Esophagus squamous epithelium (tissue), 5 donors: ENCODE data around the gene SIRPG. TPM values are rescaled to one million over a fixed set of nuclear protein-coding genes. Genes with fewer than 3 reads are reported as not detected.

Experiments used
- DNase-seq: peaks from one replicate; lab custom pipeline; 2025; lab: John Stamatoyannopoulos, UW
- H3K27ac ChIP-seq, 4 donors: fragments of 200-600 bp; sonication (generic); one replicate each; pipeline ENCODE4 v1.5.1; 2016 to 2019; ENCODE audit warnings: mild to moderate bottlenecking in 1 of 4
- H3K27me3 ChIP-seq, 4 donors: fragments of 200-600 bp; sonication (generic); 1 replicate in 3 of 4; 2 replicates in 1 of 4; pipeline versions ENCODE4 v1.5.1 to v1.6.0; 2017 to 2021; ENCODE audit warnings: antibody characterized with exemption in 1 of 4
- H3K36me3 ChIP-seq, 3 donors: fragments of 200-600 bp; sonication (generic); one replicate each; pipeline ENCODE4 v1.5.1; 2016 to 2019
- H3K4me1 ChIP-seq, 3 donors: fragments of 200-600 bp; sonication (generic); one replicate each; pipeline ENCODE4 v1.5.1; 2017 to 2019
- H3K4me3 ChIP-seq, 4 donors: fragments of 200-600 bp; sonication (generic); 1 replicate in 3 of 4; 2 replicates in 1 of 4; pipeline ENCODE4 v1.5.1; 2016 to 2019; ENCODE audit warnings: mild to moderate bottlenecking in 2 of 4, moderate library complexity in 1 of 4
- H3K9me3 ChIP-seq, 3 donors: fragments of 200-600 bp; sonication (generic); one replicate each; pipeline ENCODE4 v1.5.1; 2016 to 2019
- POLR2A ChIP-seq, 4 donors: fragments of 450-650 bp; IDR thresholded peaks; one replicate each; pipeline ENCODE4 v1.6.1; 2017; ENCODE audit warnings: antibody characterized with exemption in 4 of 4, mild to moderate bottlenecking in 4 of 4, moderate library complexity in 3 of 4
- WGBS, 2 donors: methylation state at CpG; one replicate each; pipeline ENCODE4 v1.1.5; 2018; 5-methylcytosine and 5-hydroxymethylcytosine counted together
- intact Hi-C: fragments of 100-400 bp; cut with DNase I; formaldehyde crosslinking; loops from one replicate; pipeline ENCODE4 v1.15.0; 2022
- total RNA-seq, 4 donors: library from RNA; depleted of rRNA; stranded (reverse); fragments of >200 nt; gene quantifications; one replicate each; pipeline ENCODE4 v1.1.0, GENCODE V29; 2016
- TF ChIP-seq, protein P1 (sequence below), 6 experiments: fragments of 450-650 bp in 4 of 6; fragments of 200-600 bp in 2 of 6; sonication (generic) in 2 of 6; IDR thresholded peaks; one replicate each; pipeline ENCODE4 v1.5.1; 2016 to 2019; ENCODE audit warnings: antibody characterized with exemption in 6 of 6, mild to moderate bottlenecking in 4 of 6, moderate library complexity in 4 of 6
- donor health status: DM: yes; HTN: yes; CAD: no.

SIRPG gene
- total RNA-seq, 4 donors from 2014 or later = 1.1 to 1.7 (median 1.5) TPM; not detected in 1

DNA sequence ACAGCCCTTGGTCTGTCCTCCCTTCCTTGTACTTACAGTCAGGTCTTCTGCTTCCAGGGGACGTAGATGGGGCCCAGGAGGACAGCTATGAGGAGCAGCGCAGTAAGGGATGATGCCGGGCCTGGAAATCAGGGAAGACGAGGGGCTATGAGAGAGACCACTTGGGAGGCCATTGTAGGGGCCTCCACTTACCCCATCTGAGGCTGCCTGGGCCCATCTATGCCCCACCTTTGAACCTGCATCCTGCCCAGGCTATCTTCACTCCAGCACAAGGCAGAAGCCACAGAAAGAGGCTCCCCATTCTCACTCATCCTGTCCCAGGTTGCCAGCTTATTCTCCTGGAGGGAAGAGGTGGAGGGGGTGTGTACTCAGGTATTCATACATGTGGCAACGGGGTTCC lies 27.4 kb downstream of the SIRPG start:
- no peak for TF ChIP-seq POLR2A (IDR thresholded peaks at IDR 0.05)
- TF ChIP-seq, protein P1, sequence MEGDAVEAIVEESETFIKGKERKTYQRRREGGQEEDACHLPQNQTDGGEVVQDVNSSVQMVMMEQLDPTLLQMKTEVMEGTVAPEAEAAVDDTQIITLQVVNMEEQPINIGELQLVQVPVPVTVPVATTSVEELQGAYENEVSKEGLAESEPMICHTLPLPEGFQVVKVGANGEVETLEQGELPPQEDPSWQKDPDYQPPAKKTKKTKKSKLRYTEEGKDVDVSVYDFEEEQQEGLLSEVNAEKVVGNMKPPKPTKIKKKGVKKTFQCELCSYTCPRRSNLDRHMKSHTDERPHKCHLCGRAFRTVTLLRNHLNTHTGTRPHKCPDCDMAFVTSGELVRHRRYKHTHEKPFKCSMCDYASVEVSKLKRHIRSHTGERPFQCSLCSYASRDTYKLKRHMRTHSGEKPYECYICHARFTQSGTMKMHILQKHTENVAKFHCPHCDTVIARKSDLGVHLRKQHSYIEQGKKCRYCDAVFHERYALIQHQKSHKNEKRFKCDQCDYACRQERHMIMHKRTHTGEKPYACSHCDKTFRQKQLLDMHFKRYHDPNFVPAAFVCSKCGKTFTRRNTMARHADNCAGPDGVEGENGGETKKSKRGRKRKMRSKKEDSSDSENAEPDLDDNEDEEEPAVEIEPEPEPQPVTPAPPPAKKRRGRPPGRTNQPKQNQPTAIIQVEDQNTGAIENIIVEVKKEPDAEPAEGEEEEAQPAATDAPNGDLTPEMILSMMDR (IDR thresholded peaks at IDR 0.05) = no peak
- no peak for DNase-seq
- Histone ChIP-seq H3K9me3 (no peaks in the 10 kb centered on the region), H3K4me3 (no peak overlapping the region), H3K36me3 (no peaks in the 10 kb centered on the region), H3K27ac (no peak overlapping the region), H3K27me3 (peaks cover 0 to 14% (median 0%) of the 10 kb centered on the region in 4 donors), H3K4me1 (no peaks in the 10 kb centered on the region)
- intact Hi-C loops = no loop called here
- 80 to 95% methylated on average over 3 to 4 of the region's 5 CpGs for WGBS, 2 donors

DNA sequence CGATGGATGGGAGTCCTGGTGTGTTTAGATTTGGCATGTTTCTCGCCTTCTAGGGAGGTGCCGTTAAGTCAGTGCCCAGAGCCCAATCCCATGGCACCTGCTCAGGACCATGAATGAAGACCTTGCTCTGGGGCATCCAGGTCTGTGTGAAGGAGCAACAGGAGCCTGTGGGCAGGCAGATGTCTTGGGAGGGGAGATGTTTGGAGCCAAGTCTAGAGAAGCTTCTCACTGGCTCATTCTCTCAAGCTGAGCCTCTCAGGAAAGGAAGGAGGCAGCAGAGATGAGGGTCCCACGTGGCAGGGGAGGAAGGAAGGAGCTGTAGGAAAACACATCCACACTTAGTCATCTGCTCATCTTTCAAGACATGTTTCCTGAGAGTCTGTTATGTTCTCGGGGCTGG lies 28.3 kb downstream of the SIRPG start:
- Histone ChIP-seq H3K36me3 (no peaks in the 10 kb centered on the region), H3K4me1 (no peaks in the 10 kb centered on the region), H3K27me3 (peaks cover 0 to 14% (median 0%) of the 10 kb centered on the region in 4 donors), H3K9me3 (no peaks in the 10 kb centered on the region), H3K27ac (no peak overlapping the region), H3K4me3 (no peak overlapping the region)
- no peak for TF ChIP-seq POLR2A (IDR thresholded peaks at IDR 0.05)
- TF ChIP-seq, protein P1 (IDR thresholded peaks at IDR 0.05) = no peak
- DNase-seq = no peak
- intact Hi-C loops = no loop called here
- 61 to 82% methylated on average over 3 to 4 of the region's 5 CpGs for WGBS, 2 donors

DNA sequence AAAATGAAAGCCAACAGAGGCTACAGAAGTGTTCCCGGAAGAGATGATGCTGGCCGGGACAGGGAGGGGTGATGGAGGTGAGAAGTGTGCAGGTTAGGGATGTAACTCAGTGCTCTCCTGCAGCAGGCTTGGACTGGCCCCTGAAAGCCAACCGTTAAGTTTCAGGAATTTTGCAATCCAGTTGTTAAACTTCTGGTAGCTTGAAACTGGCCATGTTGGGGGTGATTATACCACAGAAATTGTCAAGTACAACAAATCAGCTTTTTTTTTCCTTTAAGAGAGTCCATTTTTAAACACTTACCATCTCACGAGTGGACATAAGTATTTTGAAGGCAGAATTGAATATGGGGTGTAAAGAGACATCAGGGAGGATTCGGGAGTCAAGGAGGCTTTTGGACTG lies 29.0 kb downstream of the SIRPG start:
- TF ChIP-seq, protein P1 (IDR thresholded peaks at IDR 0.05) = no peak
- TF ChIP-seq POLR2A (IDR thresholded peaks at IDR 0.05) = no peak
- no peaks in the 10 kb centered on the region for H3K36me3 ChIP-seq
- peaks cover 0 to 14% (median 0%) of the 10 kb centered on the region in 4 donors for H3K27me3 ChIP-seq
- WGBS, 2 donors = 58% methylated on average over 5 of the region's 5 CpGs
- H3K9me3 ChIP-seq = no peaks in the 10 kb centered on the region
- no peak for DNase-seq
- no peak overlapping the region for H3K27ac ChIP-seq
- no peaks in the 10 kb centered on the region for H3K4me1 ChIP-seq
- intact Hi-C loops = no loop called here
- no peak overlapping the region for H3K4me3 ChIP-seq

- H3K4me1 ChIP-seq = no peaks in the 10 kb centered on the region
- no peak for DNase-seq
- TF ChIP-seq, protein P1 (IDR thresholded peaks at IDR 0.05) = no peak
- no peak for TF ChIP-seq POLR2A (IDR thresholded peaks at IDR 0.05)
- no peak overlapping the region for H3K4me3 ChIP-seq
- 75 to 87% methylated on average over 2 of the region's 2 CpGs for WGBS, 2 donors
- H3K9me3 ChIP-seq = no peaks in the 10 kb centered on the region
- intact Hi-C loops = no loop called here
- no peak overlapping the region for H3K27ac ChIP-seq
- no peaks in the 10 kb centered on the region for H3K36me3 ChIP-seq
- peaks cover 0 to 14% (median 0%) of the 10 kb centered on the region in 4 donors for H3K27me3 ChIP-seq
Observed at GRCh38 chr20:1627200-1627550, 30.4 kb downstream of the SIRPG start.

DNA sequence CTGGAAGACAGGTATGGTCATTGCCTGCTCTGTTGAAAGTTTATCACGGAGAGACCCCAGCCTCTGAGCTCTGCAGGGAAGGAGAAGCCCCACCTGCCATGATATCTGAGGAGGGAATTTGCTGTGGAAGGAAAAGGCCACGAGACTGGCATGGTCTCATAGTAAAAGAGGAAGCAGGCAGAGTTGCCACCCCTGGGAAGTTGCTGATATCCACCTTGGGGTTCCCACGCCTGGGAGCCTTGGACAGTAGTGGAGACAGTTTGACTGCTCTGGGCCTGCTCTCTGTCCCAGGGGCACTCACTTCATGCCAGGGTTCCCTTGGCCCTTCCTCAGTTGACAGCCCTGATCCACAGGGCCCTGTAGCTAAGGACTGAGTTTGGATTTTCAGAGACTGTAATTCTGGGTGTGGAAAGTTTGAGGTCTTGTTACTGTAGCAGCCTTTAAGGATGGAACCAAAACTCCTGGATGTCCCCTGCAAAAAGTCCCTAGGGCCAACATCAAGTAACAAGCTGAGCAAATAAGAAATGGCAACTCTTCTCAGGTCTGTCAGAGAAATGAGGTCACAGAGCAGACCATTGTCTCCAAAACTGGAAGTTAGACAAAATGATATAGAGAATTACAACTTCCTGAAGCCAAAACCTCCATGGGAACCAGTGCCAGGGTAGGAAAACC lies 30.9 kb downstream of the SIRPG start:
- DNase-seq = no peak
- WGBS, 2 donors = 53 to 78% methylated on average over 1 to 3 of the region's 3 CpGs
- no peak for TF ChIP-seq POLR2A (IDR thresholded peaks at IDR 0.05)
- TF ChIP-seq, protein P1 (IDR thresholded peaks at IDR 0.05) = no peak
- Histone ChIP-seq H3K36me3 (no peaks in the 10 kb centered on the region), H3K4me1 (no peaks in the 10 kb centered on the region), H3K4me3 (no peak overlapping the region), H3K27ac (no peak overlapping the region), H3K27me3 (peaks cover 0 to 14% (median 0%) of the 10 kb centered on the region in 4 donors), H3K9me3 (no peaks in the 10 kb centered on the region)
- intact Hi-C loops = no loop called here
